KOPT-K1 (cell line): Measurements from ENCODE around the gene BLTP3A.
A peak's percentile ranks its signal among the peaks of the same experiment; 100 is the strongest.
"Not testable (repeated sequence)": the region's sequence is repeated elsewhere in the genome, so short reads cannot be mapped to it uniquely, and the experiment has no call there.

Experiments
- H3K27ac ChIP-seq: fragments of 200-600 bp; sonication (generic); 2 replicates; pipeline ENCODE4 v1.5.1; 2016; ENCODE audit warnings: antibody characterized with exemption, mild to moderate bottlenecking, low read depth, low read length; ENCODE audit not compliant: poor library complexity, severe bottlenecking
- H3K36me3 ChIP-seq: fragments of 200-600 bp; sonication (generic); 2 replicates; pipeline ENCODE4 v1.5.1; 2017; ENCODE audit warnings: antibody characterized with exemption, mild to moderate bottlenecking, low read length, moderate library complexity; ENCODE audit not compliant: insufficient read depth
- H3K9me3 ChIP-seq: fragments of 200-600 bp; sonication (generic); 2 replicates; pipeline ENCODE4 v1.5.1; 2017; ENCODE audit warnings: antibody characterized with exemption, low read length, mild to moderate bottlenecking; ENCODE audit not compliant: insufficient read depth, poor library complexity, severe bottlenecking

BLTP3A gene, protein sequence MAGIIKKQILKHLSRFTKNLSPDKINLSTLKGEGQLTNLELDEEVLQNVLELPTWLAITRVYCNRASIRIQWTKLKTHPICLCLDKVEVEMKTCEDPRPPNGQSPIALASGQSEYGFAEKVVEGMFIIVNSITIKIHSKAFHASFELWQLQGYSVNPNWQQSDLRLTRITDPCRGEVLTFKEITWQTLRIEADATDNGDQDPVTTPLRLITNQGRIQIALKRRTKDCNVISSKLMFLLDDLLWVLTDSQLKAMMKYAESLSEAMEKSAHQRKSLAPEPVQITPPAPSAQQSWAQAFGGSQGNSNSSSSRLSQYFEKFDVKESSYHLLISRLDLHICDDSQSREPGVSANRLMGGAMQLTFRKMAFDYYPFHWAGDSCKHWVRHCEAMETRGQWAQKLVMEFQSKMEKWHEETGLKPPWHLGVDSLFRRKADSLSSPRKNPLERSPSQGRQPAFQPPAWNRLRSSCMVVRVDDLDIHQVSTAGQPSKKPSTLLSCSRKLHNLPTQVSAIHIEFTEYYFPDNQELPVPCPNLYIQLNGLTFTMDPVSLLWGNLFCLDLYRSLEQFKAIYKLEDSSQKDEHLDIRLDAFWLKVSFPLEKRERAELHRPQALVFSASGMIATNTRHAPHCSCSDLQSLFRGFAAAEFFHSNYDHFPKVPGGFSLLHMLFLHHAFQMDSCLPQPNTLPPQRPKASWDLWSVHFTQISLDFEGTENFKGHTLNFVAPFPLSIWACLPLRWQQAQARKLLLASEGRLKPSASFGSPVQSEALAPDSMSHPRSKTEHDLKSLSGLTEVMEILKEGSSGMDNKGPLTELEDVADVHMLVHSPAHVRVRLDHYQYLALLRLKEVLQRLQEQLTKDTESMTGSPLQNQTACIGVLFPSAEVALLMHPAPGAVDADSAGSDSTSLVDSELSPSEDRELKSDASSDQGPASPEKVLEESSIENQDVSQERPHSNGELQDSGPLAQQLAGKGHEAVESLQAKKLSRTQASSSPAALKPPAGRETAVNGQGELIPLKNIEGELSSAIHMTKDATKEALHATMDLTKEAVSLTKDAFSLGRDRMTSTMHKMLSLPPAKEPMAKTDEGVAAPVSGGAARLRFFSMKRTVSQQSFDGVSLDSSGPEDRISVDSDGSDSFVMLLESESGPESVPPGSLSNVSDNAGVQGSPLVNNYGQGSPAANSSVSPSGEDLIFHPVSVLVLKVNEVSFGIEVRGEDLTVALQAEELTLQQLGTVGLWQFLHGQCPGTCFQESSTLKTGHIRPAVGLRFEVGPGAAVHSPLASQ (N-terminal part only)

DNA sequence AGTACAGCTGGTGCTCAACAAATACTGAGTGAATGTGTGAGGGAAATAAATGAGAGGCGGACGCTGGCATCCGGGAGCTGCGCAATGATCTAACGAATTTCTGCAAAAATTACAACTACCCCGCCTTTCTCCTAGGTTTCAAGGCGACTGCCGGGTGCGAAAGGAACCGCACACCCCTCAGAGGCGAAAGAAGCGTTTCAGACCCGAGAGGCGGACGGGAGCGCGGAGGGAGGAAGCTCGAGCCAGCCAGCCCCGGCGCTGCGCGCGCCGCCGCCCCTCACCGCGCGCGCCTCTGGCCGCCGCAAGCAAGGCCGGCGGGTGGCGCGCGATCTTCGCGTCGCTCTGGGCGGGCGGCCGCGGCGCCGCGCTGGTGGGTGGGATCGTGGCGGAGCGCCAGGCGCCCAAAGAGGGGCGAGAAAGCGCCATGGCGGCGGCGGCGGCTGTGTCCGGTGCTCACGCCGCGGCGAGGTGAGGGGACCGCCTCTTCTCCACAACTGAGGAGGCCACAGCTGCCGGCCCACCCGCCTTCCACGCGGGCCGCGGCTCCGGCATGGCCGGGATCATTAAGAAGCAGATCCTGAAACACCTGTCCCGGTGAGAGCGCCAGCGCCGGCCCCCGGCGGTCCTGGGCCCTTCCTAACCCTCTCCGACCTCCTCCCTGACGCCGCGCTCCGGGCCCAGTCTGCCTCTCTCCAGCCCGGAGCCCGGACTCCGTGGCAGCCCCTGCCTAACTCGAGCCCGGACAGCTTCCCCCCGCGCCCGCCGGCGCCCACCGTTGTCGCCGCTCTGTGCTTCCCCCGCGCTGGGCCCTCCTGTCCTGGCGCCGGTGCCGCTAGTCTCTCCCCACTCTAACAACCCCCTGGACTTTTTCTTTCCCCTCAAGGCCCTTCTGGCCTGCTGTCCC lies at the start of gene BLTP3A:
TSS of gene BLTP3A (plus strand) at position 383 of the 904 bp plus-strand sequence. CDS start at position 551, 168 bp downstream.
- Histone ChIP-seq H3K9me3 (no peaks in the 10 kb centered on the region), H3K36me3 (no peaks in the 10 kb centered on the region), H3K27ac (peak within 1 kb of the TSS; percentile 67)

DNA sequence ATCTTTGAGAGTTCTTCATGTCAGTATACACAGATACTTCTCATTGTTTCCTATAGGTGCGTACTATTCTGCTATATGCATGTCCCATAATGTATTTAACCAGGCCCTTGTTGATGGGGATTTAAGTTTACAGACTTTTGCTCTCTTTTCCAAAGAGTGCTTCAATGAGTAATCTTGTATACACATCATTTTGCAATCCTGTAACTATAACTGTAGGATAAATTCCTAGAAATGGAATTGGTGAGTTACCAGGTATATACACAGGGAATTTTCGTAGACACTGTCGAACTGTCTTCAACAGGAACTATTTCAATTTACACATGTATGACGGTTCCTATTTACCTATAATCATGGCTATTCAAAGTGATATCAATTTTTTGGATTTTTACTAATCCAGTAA lies 49.8 kb upstream of the BLTP3A start:
- Histone ChIP-seq H3K36me3 (no peaks in the 10 kb centered on the region), H3K9me3 (no peaks in the 10 kb centered on the region), H3K27ac (no peak overlapping the region)

DNA sequence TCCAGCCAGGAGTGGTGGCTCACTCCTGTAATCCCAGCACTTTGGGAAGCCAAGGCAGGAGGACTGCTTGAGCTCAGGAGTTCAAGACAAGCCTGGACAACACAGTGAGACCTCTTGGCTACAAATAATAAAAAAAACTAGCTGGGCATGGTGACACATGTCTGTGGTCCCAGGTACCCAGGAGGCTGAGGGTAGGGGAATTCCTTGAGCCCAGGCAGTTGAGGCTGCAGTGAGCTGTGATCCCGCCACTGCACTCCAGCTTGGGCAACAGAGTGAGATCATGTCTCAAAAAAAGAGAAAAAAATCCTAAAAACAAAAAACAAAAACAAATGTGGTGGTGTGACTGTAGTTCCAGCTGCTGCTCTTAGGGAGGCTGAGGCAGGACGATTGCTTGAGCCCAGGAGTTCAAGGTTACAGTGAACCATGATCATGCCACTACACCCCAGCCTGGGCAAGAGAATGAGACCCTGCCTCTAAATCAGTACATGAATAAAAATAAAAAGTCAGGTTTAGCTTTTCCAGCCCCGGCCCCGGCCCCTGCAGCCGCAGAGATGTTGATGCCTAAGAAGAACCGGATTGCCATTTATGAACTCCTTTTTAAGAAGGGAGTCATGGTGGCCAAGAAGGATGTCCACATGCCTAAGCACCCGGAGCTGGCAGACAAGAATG lies 48.1 kb upstream of the BLTP3A start:
- H3K27ac ChIP-seq = no peak overlapping the region
- H3K36me3 ChIP-seq = no peaks in the 10 kb centered on the region
- H3K9me3 ChIP-seq = no peaks in the 10 kb centered on the region

DNA sequence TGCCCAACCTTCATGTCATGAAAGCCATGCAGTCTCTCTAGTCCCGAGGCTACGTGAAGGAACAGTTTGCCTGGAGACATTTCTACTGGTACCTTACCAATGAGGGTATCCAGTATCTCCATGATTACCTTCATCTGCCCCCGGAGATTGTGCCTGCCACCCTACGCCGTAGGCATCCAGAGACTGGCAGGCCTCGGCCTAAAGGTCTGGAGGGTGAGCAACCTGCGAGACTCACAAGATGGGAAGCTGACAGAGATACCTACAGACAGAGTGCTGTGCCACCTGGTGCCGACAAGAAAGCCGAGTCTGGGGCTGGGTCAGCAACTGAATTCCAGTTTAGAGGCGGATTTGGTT lies 47.6 kb upstream of the BLTP3A start:
- not testable (repeated sequence) for H3K9me3 ChIP-seq, H3K27ac ChIP-seq, H3K36me3 ChIP-seq

DNA sequence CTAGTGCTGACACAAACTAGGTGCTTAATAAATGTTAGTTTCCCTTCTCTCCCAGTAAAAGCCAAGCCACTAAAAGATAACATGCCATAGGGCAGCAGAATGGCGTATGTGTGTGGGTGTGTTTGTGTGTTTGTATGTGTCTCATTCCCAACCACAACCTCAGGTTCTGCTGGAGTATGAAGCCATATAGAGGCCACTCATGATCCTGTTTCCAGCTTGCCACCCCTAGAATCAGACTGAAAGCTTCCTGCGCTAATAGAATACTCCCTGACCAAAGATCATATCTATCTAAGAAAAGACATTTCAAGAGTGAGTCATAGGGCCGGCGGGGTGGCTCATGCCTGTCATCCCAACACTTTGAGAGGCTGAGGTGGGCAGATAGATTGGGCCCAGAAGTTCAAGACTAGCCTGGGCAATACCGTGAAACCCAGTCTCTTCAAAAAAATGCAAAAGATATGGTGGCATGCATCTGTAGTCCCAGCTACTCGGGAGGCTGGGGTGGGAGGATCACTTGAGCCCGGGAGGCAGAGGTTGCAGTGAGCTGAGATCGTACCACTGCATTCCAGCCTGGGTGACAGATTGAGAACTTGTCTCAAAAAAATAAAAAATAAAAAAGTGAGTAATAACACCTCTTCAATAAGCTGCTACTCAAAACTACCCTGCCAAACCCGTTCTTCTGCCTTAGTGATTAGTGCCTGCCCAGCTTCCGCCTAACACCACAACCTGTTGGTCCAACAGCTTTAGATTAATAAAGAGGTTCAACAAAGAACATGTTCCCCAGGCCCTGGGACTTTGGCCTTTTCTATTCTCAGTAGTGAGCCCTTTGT lies 46.4 kb upstream of the BLTP3A start:
- Histone ChIP-seq H3K27ac (no peak overlapping the region), H3K9me3 (no peaks in the 10 kb centered on the region), H3K36me3 (no peaks in the 10 kb centered on the region)

DNA sequence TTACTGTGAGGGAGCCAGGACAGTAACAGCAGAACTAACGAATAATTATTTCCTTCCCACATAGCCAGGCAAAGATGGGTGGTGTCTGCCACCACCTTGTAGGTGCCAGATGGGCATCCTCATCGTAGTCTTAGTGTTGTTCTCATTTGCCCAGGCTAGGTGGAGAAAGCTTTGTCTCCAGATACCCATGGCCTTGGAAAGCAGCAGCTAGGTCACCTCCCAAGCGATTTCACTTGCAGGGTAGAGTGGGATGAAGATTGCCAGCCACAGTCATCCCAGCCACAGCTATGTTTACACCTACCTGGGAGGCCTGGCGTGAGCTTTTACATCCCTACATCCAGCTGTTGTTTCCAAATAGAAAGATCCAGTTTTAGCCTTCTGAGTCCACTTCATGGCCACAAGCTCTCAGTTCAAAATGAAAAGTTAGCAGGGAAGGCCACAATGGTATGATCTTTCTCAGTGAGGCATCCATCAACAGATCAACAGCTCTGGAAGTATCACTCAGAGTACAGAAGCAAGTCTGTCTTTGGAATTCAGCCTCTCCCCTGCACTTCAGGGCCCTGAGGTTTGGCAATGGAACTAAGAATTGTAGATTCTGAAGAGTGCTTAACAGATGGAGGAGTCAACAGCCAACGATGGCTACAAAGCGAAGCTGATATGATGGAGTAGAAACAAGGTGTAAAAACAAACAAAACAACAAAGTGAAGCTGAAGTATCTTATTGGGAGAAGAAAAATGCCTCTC lies 45.6 kb upstream of the BLTP3A start:
- no peaks in the 10 kb centered on the region for H3K9me3 ChIP-seq

DNA sequence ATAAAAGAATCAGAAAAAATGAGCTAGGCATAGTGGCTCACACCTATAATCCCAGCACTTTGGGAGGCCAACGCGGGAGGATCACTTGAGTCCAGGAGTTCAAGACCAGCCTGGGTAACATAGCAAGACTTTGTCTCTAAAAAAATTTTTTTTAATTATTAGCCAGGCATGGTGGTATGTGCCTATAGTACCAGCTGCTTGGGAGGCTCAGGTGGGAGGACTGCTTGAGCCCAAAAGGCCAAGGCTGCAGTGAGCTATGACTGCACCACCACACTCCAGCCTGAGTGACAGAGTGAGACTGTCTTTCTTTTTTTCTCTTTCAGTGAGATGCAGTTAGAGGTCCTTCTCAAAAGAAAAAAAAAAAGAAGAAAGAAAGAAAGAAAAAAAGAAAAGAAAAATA lies 43.1 kb upstream of the BLTP3A start:
- Histone ChIP-seq H3K27ac (no peak overlapping the region), H3K36me3 (no peaks in the 10 kb centered on the region), H3K9me3 (no peaks in the 10 kb centered on the region)

More for the DNA sequence above, 45.6 kb upstream of the BLTP3A start:
- Histone ChIP-seq H3K36me3 (no peaks in the 10 kb centered on the region), H3K27ac (no peak overlapping the region)

DNA sequence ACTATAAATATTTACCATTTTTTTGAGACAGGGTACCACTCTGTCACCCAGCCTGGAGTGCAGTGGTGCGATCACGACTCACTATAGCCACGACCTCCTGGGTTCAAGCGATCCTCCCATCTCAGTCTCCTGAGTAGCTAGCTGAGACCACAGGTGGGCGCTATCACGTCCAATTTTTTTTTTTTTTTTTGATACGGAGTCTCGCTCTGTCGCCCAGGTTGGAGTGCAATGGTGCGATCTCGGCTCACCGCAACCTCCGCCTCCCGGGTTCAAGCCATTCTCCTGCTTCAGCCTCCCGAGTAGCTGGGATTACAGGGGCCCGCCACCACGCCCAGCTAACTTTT lies 35.4 kb upstream of the BLTP3A start:
- peak overlapping the region; percentile 91 for H3K27ac ChIP-seq
- not testable (repeated sequence) for H3K9me3 ChIP-seq
- peaks cover 26% of the 10 kb centered on the region for H3K36me3 ChIP-seq

DNA sequence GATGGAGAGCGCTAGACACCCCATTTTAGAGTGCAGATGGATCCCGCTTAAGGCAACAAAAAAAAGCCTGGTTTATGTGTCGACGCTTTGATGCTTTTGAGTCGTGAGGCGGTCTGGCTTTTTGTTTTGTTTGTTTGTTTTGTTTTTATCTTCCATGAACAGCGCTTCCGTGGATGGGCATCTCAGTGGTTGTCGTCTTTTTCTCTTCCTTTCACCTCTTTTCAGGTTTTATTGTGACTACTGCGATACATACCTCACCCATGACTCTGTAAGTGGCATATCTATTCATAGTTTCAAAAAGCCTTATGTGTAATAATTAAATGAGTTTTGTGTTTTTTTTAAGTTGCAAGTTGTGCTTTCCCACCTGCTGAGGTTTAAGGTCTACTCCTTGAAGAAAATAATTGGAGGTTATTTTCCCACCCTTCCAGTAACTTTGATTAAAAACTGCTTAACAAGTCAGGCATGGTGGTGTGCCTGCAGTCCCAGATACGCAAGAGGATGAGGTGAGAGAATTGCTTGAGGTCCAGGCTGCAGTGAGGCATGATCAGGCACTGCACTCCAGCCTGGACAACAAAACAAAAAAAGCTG lies 34.1 kb upstream of the BLTP3A start:
- H3K27ac ChIP-seq = peak overlapping the region; percentile 91
- peaks cover 39% of the 10 kb centered on the region for H3K36me3 ChIP-seq
- no peaks in the 10 kb centered on the region for H3K9me3 ChIP-seq

DNA sequence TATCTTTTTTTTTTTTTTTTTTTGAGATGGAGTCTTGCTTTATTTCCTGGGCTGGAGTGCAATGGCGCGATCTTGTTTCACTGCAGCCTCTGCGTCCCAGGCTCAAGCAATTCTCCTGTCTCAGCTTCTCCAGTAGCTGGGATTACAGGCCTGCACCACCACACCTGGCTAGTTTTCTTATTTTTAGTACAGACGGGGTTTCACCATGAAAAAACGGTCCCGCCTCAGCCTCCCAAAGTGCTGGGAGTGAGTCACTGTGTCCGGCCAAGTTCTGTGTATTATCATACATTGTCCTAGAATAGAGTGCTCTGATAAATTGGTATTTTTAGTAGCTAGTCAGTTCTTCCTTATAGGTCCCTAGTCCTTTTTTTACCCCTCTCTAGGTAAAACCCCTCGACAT lies 31.8 kb upstream of the BLTP3A start:
- peaks cover 58% of the 10 kb centered on the region for H3K36me3 ChIP-seq
- no peak overlapping the region for H3K27ac ChIP-seq
- H3K9me3 ChIP-seq = no peaks in the 10 kb centered on the region

DNA sequence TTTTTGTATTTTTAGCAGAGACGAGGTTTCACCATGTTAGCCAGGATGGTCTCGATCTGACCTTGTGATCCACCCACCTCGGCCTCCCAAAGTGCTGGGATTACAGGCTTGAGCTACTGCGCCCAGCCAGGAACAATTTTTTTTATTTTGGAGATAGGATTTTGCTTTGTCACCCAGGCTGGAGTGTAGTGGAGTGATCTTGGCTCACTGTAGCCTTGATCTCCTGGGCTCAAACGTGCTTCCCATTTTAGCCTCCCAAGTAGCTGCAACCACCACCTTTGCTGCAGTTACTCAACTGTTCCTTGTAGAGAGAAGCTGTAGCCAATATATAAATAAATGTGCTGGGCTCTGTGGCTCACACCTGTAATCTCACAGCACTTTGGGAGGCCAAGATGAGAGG lies 30.2 kb upstream of the BLTP3A start:
- H3K27ac ChIP-seq, H3K9me3 ChIP-seq: not testable (repeated sequence)
- H3K36me3 ChIP-seq = peaks cover 73% of the 10 kb centered on the region

DNA sequence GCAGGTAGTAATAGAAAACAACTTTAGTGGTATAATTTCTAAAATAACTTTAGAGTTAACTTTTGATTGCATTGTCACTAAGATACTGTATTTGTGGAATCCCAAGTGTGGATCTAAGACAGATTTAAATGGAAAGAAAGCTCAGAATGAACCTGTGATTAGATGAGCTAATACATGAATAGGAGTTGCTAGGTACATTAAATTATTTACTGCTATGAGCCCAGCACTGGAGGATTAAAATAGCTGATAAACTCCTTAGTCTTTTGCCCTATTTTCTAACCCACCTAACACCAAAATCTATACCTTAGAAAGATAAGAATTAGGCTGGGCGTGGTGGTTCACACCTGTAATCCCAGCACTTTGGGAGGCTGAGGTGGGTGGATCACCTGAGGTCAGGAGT lies 23.7 kb upstream of the BLTP3A start:
- peaks cover 96% of the 10 kb centered on the region for H3K36me3 ChIP-seq

More for the DNA sequence above, 23.7 kb upstream of the BLTP3A start:
- Histone ChIP-seq H3K27ac (no peak overlapping the region), H3K9me3 (no peaks in the 10 kb centered on the region)
